ENCODE data around the gene CCDC167.
"Not testable (repeated sequence)": the region's sequence is repeated elsewhere in the genome, so short reads cannot be mapped to it uniquely, and the experiment has no call there.

CCDC167 gene

GRCh38 chr6:37454420-37455140 is 45.1 kb downstream of the CCDC167 start:
- Histone ChIP-seq H3K9me3 (ENCODE audit: insufficient read depth, low read depth, low read length) (no peaks in the 10 kb centered on the region), H3K27ac (ENCODE audit: low read depth, low read length) (no peak overlapping the region), H3K36me3 (ENCODE audit: insufficient read depth, low read length) (peaks cover 72% of the 10 kb centered on the region)

GRCh38 chr6:37452522-37452921 is 47.2 kb downstream of the CCDC167 start:
- Histone ChIP-seq H3K9ac (ENCODE audit: low read depth, low read length) (no peak overlapping the region), H3K9me3 (ENCODE audit: insufficient read depth, low read depth, low read length) (no peaks in the 10 kb centered on the region), H3K4me3 (ENCODE audit: low read length) (no peak overlapping the region), H3K4me1 (ENCODE audit: insufficient read depth, low read length) (no peaks in the 10 kb centered on the region), H3K27ac (ENCODE audit: low read depth, low read length) (no peak overlapping the region), H3K36me3 (ENCODE audit: insufficient read depth, low read length) (peaks cover 70% of the 10 kb centered on the region), H3K27me3 (ENCODE audit: insufficient read depth, low read length) (no peaks in the 10 kb centered on the region)
- WGBS: 98% methylated on average over 3 of the region's 3 CpGs

More at GRCh38 chr6:37454420-37455140, 45.1 kb downstream of the CCDC167 start:
- 96% methylated on average over 8 of the region's 8 CpGs for WGBS
- Histone ChIP-seq H3K27me3 (ENCODE audit: insufficient read depth, low read length) (no peaks in the 10 kb centered on the region), H3K9ac (ENCODE audit: low read depth, low read length) (no peak overlapping the region), H3K4me1 (ENCODE audit: insufficient read depth, low read length) (peaks cover 5% of the 10 kb centered on the region; the same call in 1 of the 2 replicates), H3K4me3 (ENCODE audit: low read length) (no peak overlapping the region)

- Histone ChIP-seq H3K4me3 (ENCODE audit: low read length) (no peak overlapping the region), H3K27me3 (ENCODE audit: insufficient read depth, low read length) (no peaks in the 10 kb centered on the region), H3K36me3 (ENCODE audit: insufficient read depth, low read length) (peaks cover 77% of the 10 kb centered on the region), H3K27ac (ENCODE audit: low read depth, low read length) (no peak overlapping the region), H3K9me3 (ENCODE audit: insufficient read depth, low read depth, low read length) (no peaks in the 10 kb centered on the region), H3K4me1 (ENCODE audit: insufficient read depth, low read length) (no peaks in the 10 kb centered on the region), H3K9ac (ENCODE audit: low read depth, low read length) (no peak overlapping the region)
- WGBS: 85% methylated on average over 2 of the region's 2 CpGs
These were observed 48.1 kb downstream of the CCDC167 start for GRCh38 chr6:37451441-37452193.

- no peaks in the 10 kb centered on the region for H3K27me3 ChIP-seq (ENCODE audit: insufficient read depth, low read length)
- H3K27ac ChIP-seq (ENCODE audit: low read depth, low read length): no peak overlapping the region
- no peaks in the 10 kb centered on the region for H3K4me1 ChIP-seq (ENCODE audit: insufficient read depth, low read length)
- no peak overlapping the region for H3K4me3 ChIP-seq (ENCODE audit: low read length)
- 94% methylated on average over 4 of the region's 4 CpGs for WGBS
- H3K9me3 ChIP-seq (ENCODE audit: insufficient read depth, low read depth, low read length): no peaks in the 10 kb centered on the region
- H3K9ac ChIP-seq (ENCODE audit: low read depth, low read length): no peak overlapping the region
- peaks cover 76% of the 10 kb centered on the region for H3K36me3 ChIP-seq (ENCODE audit: insufficient read depth, low read length)
These were observed 49.7 kb downstream of the CCDC167 start for GRCh38 chr6:37449984-37450383.

- not testable (repeated sequence) for H3K4me1 ChIP-seq (ENCODE audit: insufficient read depth, low read length); H3K27ac ChIP-seq (ENCODE audit: low read depth, low read length); H3K9ac ChIP-seq (ENCODE audit: low read depth, low read length); H3K27me3 ChIP-seq (ENCODE audit: insufficient read depth, low read length); H3K9me3 ChIP-seq (ENCODE audit: insufficient read depth, low read depth, low read length); H3K4me3 ChIP-seq (ENCODE audit: low read length)
- H3K36me3 ChIP-seq (ENCODE audit: insufficient read depth, low read length): peaks cover 46% of the 10 kb centered on the region
- 98% methylated on average over 3 of the region's 5 CpGs for WGBS
These were observed 56.5 kb downstream of the CCDC167 start for GRCh38 chr6:37443216-37443542.

GRCh38 chr6:37442416-37443215 is 57.1 kb downstream of the CCDC167 start:
- H3K4me3 ChIP-seq (ENCODE audit: low read length): no peak overlapping the region
- peaks cover 46% of the 10 kb centered on the region for H3K36me3 ChIP-seq (ENCODE audit: insufficient read depth, low read length)
- H3K27ac ChIP-seq (ENCODE audit: low read depth, low read length): no peak overlapping the region
- H3K4me1 ChIP-seq (ENCODE audit: insufficient read depth, low read length): no peaks in the 10 kb centered on the region
- no peaks in the 10 kb centered on the region for H3K27me3 ChIP-seq (ENCODE audit: insufficient read depth, low read length)
- 94% methylated on average over 4 of the region's 4 CpGs for WGBS
- no peaks in the 10 kb centered on the region for H3K9me3 ChIP-seq (ENCODE audit: insufficient read depth, low read depth, low read length)
- H3K9ac ChIP-seq (ENCODE audit: low read depth, low read length): no peak overlapping the region

GRCh38 chr6:37441651-37442050 is 58.0 kb downstream of the CCDC167 start:
- H3K27me3 ChIP-seq (ENCODE audit: insufficient read depth, low read length): no peaks in the 10 kb centered on the region
- no peak overlapping the region for H3K4me3 ChIP-seq (ENCODE audit: low read length)
- no peak overlapping the region for H3K27ac ChIP-seq (ENCODE audit: low read depth, low read length)
- H3K36me3 ChIP-seq (ENCODE audit: insufficient read depth, low read length): peaks cover 45% of the 10 kb centered on the region
- no peaks in the 10 kb centered on the region for H3K9me3 ChIP-seq (ENCODE audit: insufficient read depth, low read depth, low read length)
- no peak overlapping the region for H3K9ac ChIP-seq (ENCODE audit: low read depth, low read length)
- 95% methylated on average over 6 of the region's 6 CpGs for WGBS
- H3K4me1 ChIP-seq (ENCODE audit: insufficient read depth, low read length): no peaks in the 10 kb centered on the region

GRCh38 chr6:37438930-37439329 is 60.8 kb downstream of the CCDC167 start:
- Histone ChIP-seq H3K9me3 (ENCODE audit: insufficient read depth, low read depth, low read length) (no peaks in the 10 kb centered on the region), H3K9ac (ENCODE audit: low read depth, low read length) (no peak overlapping the region), H3K27ac (ENCODE audit: low read depth, low read length) (no peak overlapping the region), H3K27me3 (ENCODE audit: insufficient read depth, low read length) (no peaks in the 10 kb centered on the region), H3K4me3 (ENCODE audit: low read length) (no peak overlapping the region), H3K36me3 (ENCODE audit: insufficient read depth, low read length) (peaks cover 33% of the 10 kb centered on the region), H3K4me1 (ENCODE audit: insufficient read depth, low read length) (peaks cover 4% of the 10 kb centered on the region; the same call in 1 of the 2 replicates)
- 81% methylated on average over 1 of the region's 1 CpG for WGBS

- Histone ChIP-seq H3K4me1 (ENCODE audit: insufficient read depth, low read length) (peaks cover 6% of the 10 kb centered on the region; the same call in 1 of the 2 replicates), H3K36me3 (ENCODE audit: insufficient read depth, low read length) (peaks cover 30% of the 10 kb centered on the region), H3K27ac (ENCODE audit: low read depth, low read length) (no peak overlapping the region), H3K4me3 (ENCODE audit: low read length) (no peak overlapping the region), H3K9ac (ENCODE audit: low read depth, low read length) (no peak overlapping the region), H3K9me3 (ENCODE audit: insufficient read depth, low read depth, low read length) (no peaks in the 10 kb centered on the region), H3K27me3 (ENCODE audit: insufficient read depth, low read length) (no peaks in the 10 kb centered on the region)
- WGBS: 79% methylated on average over 5 of the region's 5 CpGs
These were observed 63.9 kb downstream of the CCDC167 start for GRCh38 chr6:37435816-37436215.

- H3K27me3 ChIP-seq (ENCODE audit: insufficient read depth, low read length): no peaks in the 10 kb centered on the region
- H3K27ac ChIP-seq (ENCODE audit: low read depth, low read length): no peak overlapping the region
- H3K9ac ChIP-seq (ENCODE audit: low read depth, low read length): no peak overlapping the region
- H3K4me1 ChIP-seq (ENCODE audit: insufficient read depth, low read length): peaks cover 6% of the 10 kb centered on the region; the same call in 1 of the 2 replicates
- H3K9me3 ChIP-seq (ENCODE audit: insufficient read depth, low read depth, low read length): no peaks in the 10 kb centered on the region
- no peak overlapping the region for H3K4me3 ChIP-seq (ENCODE audit: low read length)
- peaks cover 30% of the 10 kb centered on the region for H3K36me3 ChIP-seq (ENCODE audit: insufficient read depth, low read length)
- 94% methylated on average over 4 of the region's 4 CpGs for WGBS
These were observed 64.3 kb downstream of the CCDC167 start for GRCh38 chr6:37435373-37435772.
